H4 (cell line): Measurements from ENCODE around the gene PPCDC. TPM values are rescaled to one million over a fixed set of nuclear protein-coding genes. Genes with fewer than 3 reads are reported as not detected.

ENCODE experiments used
- DNase-seq: peaks from one replicate; pipeline ENCODE4 v3.0.0-alpha.2; 2015; ENCODE audit warnings: low spot score
- total RNA-seq: library from RNA; depleted of rRNA; stranded (reverse); fragments of >200 nt; shearing (Covaris generic); gene quantifications from 2 replicates; pipeline ENCODE4 v1.2.3, GENCODE V29; 2014; rRNA removed

PPCDC gene, protein sequence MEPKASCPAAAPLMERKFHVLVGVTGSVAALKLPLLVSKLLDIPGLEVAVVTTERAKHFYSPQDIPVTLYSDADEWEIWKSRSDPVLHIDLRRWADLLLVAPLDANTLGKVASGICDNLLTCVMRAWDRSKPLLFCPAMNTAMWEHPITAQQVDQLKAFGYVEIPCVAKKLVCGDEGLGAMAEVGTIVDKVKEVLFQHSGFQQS
- 5.4 and 11.6 TPM in 2 replicates for total RNA-seq

- DNase-seq: peak; percentile 93
These were observed at the start of gene PPCDC for GRCh38 chr15:75023181-75023871. PPCDC (plus strand) TSS chr15:75023590; CDS start chr15:75028319, 4,729 bp downstream.

GRCh38 chr15:74976159-74976558 is 47.2 kb upstream of the PPCDC start:
- DNase-seq: no peak

DNA sequence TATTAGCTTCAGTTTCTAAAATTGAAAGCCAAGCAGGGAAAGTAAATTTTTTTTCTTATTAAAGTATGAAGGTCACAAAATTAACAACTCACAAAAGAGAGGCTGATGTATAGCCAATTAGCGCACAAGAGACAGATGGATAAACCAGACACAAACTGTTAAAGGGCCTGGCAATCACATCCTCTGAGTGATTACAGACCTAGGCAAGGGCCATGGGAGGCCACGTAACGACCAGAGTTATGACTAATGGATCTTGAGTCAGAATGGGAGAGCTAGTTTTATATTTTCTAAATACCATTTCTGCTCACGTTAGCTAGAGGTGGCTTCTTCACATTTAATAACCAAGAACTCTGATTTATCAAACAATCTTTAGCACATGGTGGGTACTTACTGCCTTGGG is 45.8 kb upstream of the PPCDC start:
- no peak for DNase-seq

- no peak for DNase-seq
These were observed 45.3 kb upstream of the PPCDC start for GRCh38 chr15:74978077-74978476.

DNA sequence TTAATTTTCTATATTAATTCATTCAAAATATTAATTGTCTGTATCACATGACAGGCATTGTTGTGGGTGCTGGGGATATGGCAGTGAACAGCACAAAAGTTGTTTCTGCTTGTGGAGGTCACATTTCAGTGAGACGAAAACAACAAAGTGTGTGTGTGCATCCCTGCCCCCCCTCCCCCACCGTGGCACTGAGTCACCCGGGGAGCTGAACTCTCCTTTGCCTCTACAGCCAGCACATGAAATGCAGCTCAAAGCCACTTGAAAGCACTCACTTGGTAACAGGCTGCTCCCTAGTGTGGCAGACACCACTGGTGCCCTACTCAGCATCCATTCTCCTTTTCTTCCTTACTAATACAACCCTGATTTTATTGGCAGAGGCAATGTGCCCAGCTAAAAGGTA is 44.9 kb upstream of the PPCDC start:
- peak; percentile 33 for DNase-seq

DNA sequence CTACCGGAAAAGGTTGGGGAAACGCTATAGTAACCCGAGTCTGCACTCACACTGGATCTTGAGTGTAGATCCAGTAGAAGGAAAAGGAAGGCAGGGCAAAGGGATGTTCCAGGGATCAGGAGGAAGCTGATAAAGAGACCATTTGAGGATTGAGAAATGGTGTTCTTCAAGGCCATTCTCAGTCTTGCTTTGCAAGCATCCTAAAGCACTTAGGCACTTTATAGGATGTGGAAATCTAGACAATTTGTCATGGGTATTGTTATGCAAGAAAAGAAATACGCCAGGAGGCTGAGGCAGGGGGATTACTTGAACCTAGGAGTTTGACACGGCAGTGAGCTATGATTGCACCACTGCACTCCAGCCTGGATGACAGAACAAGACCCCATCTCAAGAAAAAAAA is 41.2 kb upstream of the PPCDC start:
- no peak for DNase-seq

DNA sequence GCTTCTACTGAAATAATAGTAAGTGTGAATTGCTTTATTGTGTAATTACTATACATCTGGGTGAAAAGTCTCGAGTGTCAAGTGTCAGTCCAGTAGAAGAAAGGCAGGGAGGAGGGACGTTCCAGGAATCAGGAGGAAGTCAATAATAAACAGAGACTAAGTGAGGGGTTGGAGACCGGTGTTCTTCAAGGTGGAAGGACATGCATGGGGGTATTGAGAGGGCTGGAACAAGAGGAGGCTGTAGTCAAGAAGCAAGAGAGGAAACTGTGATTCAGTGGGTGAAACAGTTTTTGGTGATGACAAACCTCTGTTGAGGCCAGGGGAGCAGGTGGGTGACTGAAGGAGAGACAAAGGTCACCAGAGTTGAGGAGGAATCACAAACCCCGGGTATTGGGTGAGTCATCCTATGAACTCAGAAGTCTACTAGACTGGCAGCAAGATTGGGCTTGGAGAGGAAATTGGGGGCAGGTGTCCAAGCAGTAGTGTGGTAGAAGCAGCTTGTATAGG is 39.6 kb upstream of the PPCDC start:
- no peak for DNase-seq

DNA sequence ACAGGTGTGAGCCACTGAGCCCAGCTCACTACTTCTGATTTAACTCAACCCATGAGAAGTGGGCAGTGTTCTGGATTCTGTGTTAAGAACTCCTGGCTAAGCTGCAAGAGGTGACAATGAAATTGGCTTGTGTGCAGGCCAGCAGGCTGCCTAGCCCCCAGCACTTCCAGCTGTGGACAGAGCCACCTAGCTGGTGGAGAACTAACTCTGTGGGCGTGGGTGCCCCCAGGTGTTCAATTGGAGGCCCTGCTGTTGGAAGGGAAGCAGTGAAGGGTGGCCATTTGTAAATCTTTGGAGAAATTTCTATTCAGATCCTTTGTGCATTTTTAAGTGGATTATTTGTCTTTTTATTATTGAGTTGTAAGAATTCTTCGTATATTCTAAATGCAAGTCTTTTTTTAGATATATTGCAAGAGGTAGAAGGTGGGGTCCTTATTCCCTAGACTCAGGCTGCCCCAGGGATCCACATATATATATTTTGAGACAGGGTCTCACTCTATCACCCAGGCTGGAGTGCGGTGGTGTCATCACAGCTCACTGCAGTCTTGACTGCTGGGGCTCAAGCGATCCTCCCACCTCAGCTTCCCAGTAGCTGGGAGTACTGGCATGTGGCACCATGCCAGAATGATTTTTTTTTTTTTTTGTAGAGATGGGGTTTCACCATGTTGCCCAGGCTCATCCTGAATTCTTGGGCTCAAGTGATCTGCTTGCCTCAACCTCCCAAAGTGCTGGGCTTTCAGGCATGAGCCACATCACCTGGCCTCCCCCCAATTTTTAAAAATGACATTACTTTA is 35.2 kb upstream of the PPCDC start:
- peak; percentile 54 for DNase-seq

DNA sequence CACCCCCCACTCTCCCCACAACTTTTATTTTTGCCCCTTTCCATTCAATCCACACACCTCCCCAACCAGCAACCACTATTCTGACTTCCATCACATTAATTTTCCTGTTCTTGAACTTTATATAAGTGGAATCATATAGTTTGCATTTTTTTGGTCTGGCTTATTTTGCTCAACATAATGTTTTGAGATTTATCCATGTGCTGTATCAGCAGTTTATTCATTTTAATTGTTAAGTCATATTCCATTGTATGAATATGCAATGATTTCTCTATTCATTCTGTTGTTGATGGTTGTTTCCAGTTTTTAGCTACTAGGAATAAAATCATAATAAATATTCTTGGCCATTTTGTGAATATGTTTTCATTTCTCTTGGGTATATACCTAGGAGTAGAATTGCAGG is 33.9 kb upstream of the PPCDC start:
- no peak for DNase-seq

GRCh38 chr15:74992619-74993018 is 30.8 kb upstream of the PPCDC start:
- no peak for DNase-seq

GRCh38 chr15:74994236-74994635 is 29.2 kb upstream of the PPCDC start:
- no peak for DNase-seq

- no peak for DNase-seq
These were observed 28.7 kb upstream of the PPCDC start for GRCh38 chr15:74994685-74995084.

DNA sequence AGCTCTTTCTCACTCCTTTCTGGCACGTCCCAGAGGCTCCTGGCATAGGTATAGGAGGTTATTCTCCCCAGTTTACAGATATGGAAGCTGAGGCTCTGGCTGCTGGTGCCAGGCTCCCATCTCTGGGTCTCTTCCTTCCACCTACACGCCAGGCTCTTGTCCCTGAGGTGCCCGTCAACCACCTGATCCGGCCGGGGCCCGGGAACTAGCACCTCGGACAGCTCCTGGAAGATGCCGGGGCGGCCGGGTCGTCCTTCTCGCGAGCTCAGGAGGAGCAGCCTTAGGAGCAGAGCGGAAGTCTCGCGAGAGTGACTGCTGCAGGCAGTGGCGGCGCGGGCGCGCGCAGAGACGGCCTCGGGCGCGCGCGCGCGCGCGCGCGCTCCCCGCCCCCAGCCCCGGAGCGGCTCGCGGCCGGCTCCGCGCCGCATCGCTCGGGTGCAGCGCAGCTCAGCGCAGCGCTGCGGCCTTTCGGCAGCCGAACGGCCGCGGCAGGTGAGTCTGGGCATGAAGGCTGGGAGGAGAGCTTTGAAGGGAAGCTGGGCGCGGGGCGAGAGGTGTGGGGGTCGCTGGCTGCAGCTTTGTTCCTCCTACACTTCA is 28.1 kb upstream of the PPCDC start, which contains the start of gene SCAMP5:
TSS of gene SCAMP5 (plus strand) at position 382 of the 597 bp plus-strand sequence. CDS start 16,277 bp downstream, outside the sequence.
- DNase-seq: peak; percentile 92

DNA sequence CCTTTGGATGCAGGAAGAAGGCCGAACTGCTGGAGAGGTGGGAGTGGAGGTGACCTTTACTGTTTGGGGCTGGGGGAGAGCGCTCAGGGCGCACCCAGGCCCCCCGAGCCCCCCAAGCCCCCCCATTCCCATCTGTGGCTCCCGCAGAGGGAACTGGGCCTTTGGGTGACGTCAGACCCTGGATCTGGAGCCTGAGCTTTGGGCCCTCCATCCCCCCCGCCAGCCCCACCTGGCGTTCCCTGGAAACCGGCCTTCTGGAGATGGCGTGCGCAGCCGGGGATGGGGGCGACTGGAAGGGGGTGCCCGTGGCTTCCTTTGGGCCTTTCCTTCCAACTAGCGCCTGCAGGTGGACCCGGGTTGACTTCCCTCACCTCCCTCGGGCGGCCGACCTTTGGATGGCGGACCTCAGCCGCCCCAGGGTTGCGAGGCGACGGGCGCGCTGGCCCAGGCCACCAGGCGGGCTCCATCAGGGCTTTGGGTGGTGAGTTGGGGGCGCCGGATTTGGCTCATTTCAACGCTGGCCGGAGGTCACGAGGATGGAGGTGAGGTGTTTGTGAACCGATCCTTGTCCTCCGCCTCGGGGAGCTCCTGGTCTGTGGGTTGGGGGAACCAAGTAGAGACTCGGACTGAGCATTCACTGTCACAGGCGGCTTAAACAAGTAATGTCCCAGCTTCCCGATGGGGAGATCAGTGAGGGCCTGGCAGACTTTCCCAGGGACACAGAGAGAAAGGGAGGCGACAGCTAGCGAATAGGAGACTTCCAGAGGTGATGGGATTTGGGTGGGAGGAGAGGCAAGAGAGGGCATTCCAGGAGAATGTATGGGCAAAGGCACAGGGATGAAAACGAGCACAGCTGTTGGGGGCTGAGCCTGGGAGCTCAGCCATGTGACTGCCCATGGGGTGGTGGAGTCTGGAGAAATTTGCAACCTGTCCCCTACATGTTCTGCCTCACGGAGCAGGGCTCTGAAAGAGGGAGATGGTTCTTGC is 27.3 kb upstream of the PPCDC start:
- DNase-seq: no peak

DNA sequence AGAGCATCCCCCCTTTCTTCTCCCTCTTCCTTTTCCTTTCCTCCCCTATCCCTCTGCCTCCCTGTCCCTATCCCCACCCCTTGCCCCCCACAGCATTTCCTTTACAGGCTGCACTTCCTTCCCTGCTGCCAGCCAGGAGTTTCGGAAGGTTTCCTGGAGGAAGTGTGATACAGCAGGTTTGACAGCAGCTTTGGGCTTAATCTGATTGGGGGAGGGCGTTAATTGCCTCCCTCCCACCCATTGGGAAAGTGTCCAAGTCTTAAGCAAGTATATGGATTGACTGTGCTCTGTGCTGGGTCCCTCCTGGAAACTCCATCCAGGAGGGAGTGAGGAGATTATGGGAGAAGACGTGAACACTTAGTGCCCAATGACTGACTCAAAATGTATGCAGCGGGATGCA is 26.2 kb upstream of the PPCDC start:
- DNase-seq: no peak

DNA sequence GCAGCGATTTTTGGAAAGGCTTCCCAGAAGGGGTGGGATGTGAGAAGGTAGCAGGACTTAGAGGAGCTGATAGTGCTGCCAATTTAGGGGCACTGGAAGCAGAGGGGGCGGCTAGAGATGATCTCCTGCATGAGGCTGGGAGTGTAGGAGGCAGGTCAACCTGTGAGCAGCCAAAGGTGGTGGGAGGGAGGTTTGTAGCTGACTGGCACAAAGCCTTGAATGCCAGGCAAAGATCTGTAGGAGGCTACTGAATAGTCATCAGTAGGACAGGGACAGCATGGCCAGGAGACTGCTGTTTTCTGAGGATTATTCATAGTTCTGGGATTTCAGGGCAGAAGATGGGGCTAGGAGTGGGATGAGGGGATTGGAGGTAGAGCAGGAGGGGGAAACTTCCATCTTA is 25.8 kb upstream of the PPCDC start:
- no peak for DNase-seq

DNA sequence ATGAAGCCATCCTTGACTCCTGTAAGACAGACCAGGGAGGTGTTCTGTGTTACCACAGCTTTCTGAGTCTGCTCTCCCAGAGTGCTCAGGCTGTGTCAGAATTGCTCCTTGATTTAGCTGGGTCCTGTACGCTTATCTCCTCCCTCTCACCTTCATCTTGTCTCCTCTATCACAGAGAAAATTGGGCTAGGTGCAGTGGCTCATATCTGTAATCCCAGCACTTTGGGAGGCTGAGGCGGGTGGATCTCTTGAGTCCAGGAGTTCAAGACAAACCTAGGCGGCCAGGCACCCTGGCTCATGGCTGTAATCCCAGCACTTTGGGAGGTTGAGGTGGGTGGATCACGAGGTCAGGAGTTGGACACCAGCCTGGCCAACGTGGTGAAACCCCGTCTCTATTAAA is 22.1 kb upstream of the PPCDC start:
- DNase-seq: no peak

DNA sequence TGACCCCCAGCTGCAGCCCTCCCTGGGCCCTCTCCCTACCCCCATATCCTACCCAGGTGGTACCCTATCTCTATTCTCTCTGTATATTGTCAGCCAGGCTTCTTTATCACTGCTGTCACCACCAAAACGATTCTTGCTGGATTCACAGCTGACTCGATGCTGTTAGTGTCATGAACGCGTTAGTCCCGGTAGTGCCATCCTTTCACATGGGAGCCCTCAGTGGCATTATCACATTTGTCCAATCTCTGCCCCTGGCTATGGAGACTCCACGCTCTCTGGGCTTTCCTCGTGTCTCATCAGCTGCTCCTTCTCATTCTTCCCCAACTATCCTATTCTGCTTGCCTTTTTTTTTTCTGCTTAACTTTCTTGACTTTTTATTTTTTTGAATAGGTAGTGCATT is 21.0 kb upstream of the PPCDC start:
- DNase-seq: no peak

- DNase-seq: no peak
These were observed 16.2 kb upstream of the PPCDC start for GRCh38 chr15:75007216-75007615.

DNA sequence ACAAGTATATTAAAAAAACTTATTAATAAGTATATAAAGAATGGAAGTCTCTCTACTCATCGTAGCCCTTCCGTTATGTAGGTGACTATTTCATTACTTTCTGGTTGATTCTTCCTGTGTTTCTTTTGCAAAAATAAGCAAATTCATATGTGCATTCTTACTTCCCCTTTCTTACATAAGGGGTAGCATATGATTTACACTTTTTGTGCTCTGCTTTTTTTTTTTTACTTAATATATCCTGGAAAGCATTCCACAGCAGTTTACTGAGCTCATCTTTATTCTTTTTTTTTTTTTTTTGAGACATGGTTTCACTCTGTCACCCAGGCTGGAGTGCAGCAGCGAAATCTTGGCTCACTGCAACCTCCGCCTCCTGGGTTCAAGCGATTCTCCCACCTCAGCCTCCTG is 15.2 kb upstream of the PPCDC start:
- DNase-seq: no peak
